Umbilical cord (tissue), 2 donors: ENCODE data around the gene ZBED4. TPM values are rescaled to one million over a fixed set of nuclear protein-coding genes. Genes with fewer than 3 reads are reported as not detected.

Experiments
- DNase-seq: peaks from one replicate; pipeline ENCODE4 v3.0.0-alpha.2; 2015; ENCODE audit warnings: low spot score
- total RNA-seq: library from RNA; depleted of rRNA; stranded (reverse); fragments of >200 nt; gene quantifications from one replicate; pipeline ENCODE4 v1.2.3, GENCODE V29; 2014; ENCODE audit warnings: low replicate concordance; ENCODE audit not compliant: insufficient read depth

ZBED4 gene
- total RNA-seq, 1 donor from 2014 or later = 10.8 TPM

DNA sequence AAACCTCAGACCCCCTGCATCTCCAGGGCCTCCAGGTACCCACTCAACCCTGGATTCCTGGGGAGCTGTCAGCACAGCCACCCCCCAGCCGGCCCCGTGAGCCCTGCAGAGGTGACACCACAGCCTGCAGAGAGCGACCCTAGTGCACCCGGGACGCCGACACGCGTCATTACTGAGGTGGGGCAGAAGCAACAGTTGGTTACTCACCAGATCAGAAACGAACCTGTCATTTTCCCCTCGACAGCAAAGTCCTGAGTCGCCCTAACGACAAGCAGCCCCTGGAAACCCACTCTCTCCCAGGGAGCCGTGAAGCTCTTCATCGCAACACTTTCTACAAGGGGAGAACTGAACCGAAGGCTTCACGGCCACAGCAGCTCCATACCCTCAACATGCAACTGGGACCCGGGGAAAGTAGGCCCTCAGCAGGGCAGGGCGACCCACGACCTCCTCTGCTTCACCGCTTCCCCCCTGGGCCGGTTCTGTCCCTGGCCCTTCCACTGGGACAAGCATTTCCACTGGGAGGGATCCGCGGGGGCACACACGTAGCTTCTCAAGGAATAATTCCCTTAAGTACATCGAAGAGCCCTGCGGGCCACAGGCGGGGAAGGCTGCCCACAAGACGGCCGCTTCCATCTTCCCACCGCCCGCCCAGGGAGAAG is 27.6 kb upstream of the ZBED4 start:
- DNase-seq = no peak

DNA sequence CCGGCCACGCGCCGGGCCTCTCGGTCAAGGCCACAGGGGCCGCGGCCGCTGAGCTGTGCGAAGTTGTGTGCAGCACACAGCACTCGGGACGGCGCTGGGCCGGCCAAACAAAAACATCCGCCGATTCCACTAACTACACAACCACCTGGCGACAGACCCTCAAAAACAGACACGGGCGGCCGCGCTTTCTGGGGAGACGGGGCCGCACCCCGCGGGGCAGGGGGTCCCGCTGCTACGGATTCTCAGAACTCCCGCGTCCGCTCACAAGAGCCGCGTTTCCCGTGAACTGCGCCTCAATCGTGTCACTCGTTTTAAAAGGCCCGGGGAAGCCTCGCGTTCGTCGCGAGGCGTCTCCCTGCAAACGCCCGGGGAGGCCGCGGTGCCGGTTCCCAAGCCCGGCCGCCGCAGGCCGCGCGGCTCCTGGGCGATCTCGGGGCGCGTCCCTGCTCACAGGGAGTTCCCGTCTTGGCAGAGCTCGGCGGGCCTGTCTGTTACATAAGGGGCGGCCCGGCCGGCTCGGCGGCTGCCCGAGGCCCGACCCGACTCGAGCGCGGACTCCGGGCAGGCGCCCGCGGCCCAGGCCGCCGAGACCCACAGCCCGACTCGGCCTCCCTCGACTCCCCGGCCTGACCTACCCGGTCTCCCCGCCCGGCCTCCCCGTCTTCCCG is 26.9 kb upstream of the ZBED4 start:
- peak; percentile 38 for DNase-seq

- no peak for DNase-seq
Observed at GRCh38 chr22:49827271-49827852, 26.3 kb upstream of the ZBED4 start.

GRCh38 chr22:49827853-49828598 is 25.6 kb upstream of the ZBED4 start, which contains the start of gene BRD1:
Gene BRD1 (minus strand): TSS chr22:49827873. CDS start chr22:49824317, 3,556 bp downstream.
- peak; percentile 65 for DNase-seq

DNA sequence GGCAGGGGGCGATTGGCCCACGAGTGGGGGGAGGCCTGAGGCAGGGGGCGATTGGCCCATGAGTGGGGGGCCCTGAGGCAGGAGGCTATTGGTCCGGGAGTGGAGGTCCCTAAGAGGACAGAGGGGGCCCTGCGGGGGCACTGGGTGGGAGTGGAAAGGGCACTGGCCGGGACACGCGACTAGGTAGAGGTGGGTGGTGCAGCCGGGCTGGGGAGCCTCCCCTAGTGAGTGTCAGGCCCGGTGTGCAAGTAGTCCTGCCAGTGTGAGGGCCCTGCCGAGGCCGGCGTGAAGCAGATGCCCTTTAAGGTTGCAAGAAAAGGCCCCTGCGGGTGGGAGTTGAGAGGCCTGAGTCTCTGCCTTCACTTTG is 25.1 kb upstream of the ZBED4 start:
- no peak for DNase-seq

GRCh38 chr22:49829044-49829853 is 24.4 kb upstream of the ZBED4 start:
- no peak for DNase-seq

- DNase-seq = no peak
Observed at GRCh38 chr22:49833340-49834007, 20.2 kb upstream of the ZBED4 start.

GRCh38 chr22:49838771-49839717 is 14.6 kb upstream of the ZBED4 start:
- no peak for DNase-seq

DNA sequence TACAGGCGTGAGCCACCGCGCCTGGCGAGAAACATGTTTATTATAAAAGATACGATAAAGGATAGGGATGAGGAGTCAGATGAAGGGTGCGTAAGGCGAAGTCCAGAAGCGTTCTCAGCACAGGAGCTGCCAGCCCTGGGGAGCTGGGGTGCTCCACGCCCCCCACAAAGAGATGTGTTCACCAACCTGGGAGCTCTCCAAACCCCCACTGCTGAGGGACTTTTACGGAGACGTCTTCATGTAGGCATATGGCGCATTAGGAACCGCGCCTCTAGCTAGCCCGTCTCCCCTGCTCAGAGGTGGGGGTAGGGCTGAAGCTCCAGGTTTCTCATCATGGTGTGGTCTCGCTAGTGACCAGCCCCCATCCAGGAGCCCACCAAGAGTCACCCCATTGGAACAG is 8.4 kb upstream of the ZBED4 start:
- no peak for DNase-seq

GRCh38 chr22:49845666-49846459 is 7.8 kb upstream of the ZBED4 start:
- no peak for DNase-seq

- DNase-seq = no peak
Observed at GRCh38 chr22:49847751-49848689, 5.6 kb upstream of the ZBED4 start.

GRCh38 chr22:49848690-49849160 is 4.9 kb upstream of the ZBED4 start:
- DNase-seq = no peak

- no peak for DNase-seq
Observed at GRCh38 chr22:49849161-49850020, 4.3 kb upstream of the ZBED4 start.

- no peak for DNase-seq
Observed at GRCh38 chr22:49850021-49850911, 3.4 kb upstream of the ZBED4 start.

GRCh38 chr22:49850959-49851802 is 2.5 kb upstream of the ZBED4 start:
- DNase-seq = no peak
